ENCODE results near the gene TAGLN3. TPM values are rescaled to one million over a fixed set of nuclear protein-coding genes. Genes with fewer than 3 reads are reported as not detected.

Gene TAGLN3
- total and polyA plus RNA-seq, 8 donors = 0.28 to 50.7 (median 2.6) TPM

DNA sequence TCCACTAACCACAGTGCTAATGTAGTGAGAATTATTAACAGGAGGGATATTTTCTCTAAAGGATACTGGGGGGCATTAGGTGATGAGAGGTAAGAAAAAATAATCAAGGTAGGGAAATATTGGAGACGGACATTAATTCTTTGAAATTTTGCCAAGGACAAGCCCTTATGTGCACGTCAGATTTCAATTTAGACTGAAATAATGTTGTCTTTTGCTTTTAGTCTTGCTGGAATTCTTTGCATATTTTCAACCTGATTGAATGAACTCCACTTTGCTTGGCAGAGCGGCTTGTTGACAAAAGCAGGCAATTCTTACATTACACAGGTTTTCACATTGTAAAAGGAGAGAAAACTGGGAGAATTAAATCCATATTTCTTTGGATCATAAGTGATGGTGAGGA lies 62.4 kb downstream of the TAGLN3 start:
- TF ChIP-seq, protein P1, sequence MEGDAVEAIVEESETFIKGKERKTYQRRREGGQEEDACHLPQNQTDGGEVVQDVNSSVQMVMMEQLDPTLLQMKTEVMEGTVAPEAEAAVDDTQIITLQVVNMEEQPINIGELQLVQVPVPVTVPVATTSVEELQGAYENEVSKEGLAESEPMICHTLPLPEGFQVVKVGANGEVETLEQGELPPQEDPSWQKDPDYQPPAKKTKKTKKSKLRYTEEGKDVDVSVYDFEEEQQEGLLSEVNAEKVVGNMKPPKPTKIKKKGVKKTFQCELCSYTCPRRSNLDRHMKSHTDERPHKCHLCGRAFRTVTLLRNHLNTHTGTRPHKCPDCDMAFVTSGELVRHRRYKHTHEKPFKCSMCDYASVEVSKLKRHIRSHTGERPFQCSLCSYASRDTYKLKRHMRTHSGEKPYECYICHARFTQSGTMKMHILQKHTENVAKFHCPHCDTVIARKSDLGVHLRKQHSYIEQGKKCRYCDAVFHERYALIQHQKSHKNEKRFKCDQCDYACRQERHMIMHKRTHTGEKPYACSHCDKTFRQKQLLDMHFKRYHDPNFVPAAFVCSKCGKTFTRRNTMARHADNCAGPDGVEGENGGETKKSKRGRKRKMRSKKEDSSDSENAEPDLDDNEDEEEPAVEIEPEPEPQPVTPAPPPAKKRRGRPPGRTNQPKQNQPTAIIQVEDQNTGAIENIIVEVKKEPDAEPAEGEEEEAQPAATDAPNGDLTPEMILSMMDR (IDR thresholded peaks at IDR 0.05) = no peak
- WGBS, 2 donors = 48 to 52% methylated on average over 3 of the region's 3 CpGs
- H3K9me3 ChIP-seq = no peaks in the 10 kb centered on the region
- FAIRE-seq (no peak), ATAC-seq (peak in 2 of 4 donors; percentile 24 to 30), DNase-seq (no peak)
- no peak overlapping the region for H3K4me3 ChIP-seq
- no peaks in the 10 kb centered on the region for H3K4me1 ChIP-seq
- H3K27me3 ChIP-seq = no peaks in the 10 kb centered on the region
- H3K36me3 ChIP-seq = no peaks in the 10 kb centered on the region
- intact Hi-C loops (cut with DNase I) = no loop called here
- H3K27ac ChIP-seq = no peak overlapping the region

Other genes starting within 250 kb of the TAGLN3 start
- 10 to 100 TPM; 10.8 to 36.7 (median 15.1) TPM for gene PHLDB2, start 139.7 kb upstream of the TAGLN3 start, total RNA-seq
- gene PHLDB2, start 139.7 kb upstream of the TAGLN3 start, polyA plus RNA-seq = 10 to 100 TPM; 13.5 to 22.6 TPM
- 10 to 100 TPM; 10.3 to 15.4 (median 13.0) TPM for gene ABHD10, start 19.9 kb upstream of the TAGLN3 start, total RNA-seq
- gene ABHD10, start 19.9 kb upstream of the TAGLN3 start, polyA plus RNA-seq = 10 to 100 TPM; 14.5 to 19.5 TPM
- under 1 TPM in 4 of 6 donors, not detected in 2; 0.04 to 0.14 (median 0.08) TPM for gene TMPRSS7, start 35.8 kb downstream of the TAGLN3 start, total RNA-seq
- not detected for gene TMPRSS7, start 35.8 kb downstream of the TAGLN3 start, polyA plus RNA-seq
- gene C3orf52, start 87.5 kb downstream of the TAGLN3 start, total RNA-seq = 10 to 100 TPM; 16.1 to 51.7 (median 24.9) TPM
- 10 to 100 TPM in 1 of 2 donors, 1 to 10 TPM in 1; 9.7 to 11.2 TPM for gene C3orf52, start 87.5 kb downstream of the TAGLN3 start, polyA plus RNA-seq
- gene GCSAM, start 134.3 kb downstream of the TAGLN3 start, total RNA-seq = under 1 TPM in 2 of 6 donors, not detected in 4; 0.25 to 0.28 TPM
- under 1 TPM in 1 of 2 donors, not detected in 1; 0.07 TPM for gene GCSAM, start 134.3 kb downstream of the TAGLN3 start, polyA plus RNA-seq